ENCODE measurements around the gene CHRFAM7A.
"Not testable (repeated sequence)": the region's sequence is repeated elsewhere in the genome, so short reads cannot be mapped to it uniquely, and the experiment has no call there.

The CHRFAM7A gene

DNA sequence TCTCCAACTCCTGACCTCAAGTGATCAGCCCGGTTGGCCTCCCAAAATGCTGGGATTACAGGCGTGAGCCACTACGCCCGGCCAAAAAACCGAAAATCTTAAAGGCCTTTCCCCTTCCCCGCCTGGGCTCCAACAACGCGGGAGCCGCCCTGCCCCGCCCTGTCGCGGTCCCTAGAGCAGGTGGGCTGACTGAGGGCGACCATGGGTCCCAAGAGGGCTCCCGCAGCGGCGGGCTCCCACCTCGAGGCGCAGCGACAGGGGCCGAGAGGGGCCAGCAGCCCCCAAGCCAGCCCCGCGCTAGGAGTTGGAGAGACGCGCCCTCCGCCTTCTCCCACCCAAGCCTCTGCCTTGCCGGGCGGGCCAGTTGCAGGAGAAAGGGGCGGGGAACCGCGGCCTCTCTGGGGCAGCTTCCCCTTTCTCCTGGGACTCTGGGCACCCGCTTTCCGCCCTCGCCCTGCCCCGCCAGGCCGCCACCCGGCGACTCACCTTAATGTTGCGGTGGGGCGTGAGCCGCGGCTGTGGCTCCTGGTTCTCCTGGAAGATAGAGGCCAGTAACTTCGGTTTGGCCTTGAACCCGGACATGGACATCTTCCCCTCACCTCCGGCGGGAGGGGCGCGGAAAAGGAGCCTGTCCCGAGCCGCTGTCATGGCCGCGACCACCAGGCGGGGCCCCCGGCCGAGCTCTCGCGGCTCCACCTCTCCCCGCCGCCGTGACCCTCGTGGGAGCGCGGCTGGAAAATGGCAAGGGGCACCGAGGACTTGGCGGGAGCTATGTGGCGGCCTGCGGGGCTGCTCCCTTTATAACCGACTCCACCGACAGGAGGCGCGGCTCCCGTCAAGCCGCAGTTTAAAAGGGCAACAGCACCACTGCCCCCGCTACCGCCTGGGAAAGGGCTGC, at the start of gene CHRFAM7A:
Gene CHRFAM7A (minus strand): TSS at position 775 of the 898 bp plus-strand sequence. CDS start 10,189 bp downstream, outside the sequence.
- not testable (repeated sequence) for DNase-seq

DNA sequence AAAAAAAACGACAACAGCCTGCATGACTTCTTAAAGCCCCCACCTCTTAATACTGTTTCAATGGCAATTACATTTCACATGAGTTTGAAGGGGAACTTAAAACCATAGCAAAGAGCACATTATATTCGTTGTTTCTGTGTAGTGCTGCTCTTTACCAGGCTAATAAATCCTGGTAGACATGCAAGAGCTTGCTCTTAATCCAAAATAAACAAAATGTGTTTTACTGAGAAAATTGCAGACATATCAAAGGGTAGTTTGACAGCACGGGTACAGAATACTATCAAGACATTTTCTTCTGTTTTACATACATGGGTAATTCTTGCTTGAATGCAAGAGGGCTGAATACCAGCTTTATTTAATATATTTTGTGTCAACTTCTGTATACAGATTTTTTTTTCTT, 45.0 kb upstream of the CHRFAM7A start:
- DNase-seq: not testable (repeated sequence)

DNA sequence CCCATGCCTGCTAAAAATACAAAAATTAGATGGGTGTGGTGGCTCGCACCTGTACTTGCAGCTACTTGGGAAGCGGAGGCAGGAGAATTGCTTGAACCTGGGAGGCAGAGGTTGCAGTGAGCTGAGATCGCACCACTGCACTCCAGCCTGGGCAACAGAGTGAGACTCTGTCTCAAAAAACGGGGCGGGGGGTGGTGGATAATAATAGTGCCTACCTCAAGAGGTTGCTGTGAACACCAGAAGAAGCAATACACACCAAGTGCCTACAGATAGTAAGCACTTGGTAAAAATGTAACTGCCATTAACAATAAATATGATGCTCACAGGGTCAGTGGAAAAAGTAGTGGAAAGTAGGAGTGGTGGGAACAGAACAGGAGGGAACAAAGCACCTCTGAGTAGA, 42.5 kb upstream of the CHRFAM7A start:
- DNase-seq: not testable (repeated sequence)

DNA sequence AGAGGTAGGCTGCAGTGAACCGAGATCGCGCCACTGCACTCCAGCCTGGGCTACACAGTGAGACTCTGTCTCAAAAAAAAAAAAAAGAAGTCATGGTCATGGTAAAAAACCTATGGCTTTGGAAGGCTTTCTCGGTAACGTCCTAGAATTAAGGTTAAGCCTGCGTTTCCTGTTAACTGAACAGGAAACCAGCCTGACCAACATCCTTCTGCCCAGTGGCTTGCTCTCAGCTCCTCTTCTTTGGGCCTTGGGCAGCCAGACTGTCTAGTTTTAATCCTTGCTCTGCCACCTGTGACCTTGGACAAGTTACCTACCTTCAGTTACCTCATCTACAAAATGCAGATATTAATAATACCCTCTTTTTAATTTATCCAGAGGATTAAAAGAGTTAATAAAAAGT, 27.4 kb upstream of the CHRFAM7A start:
- DNase-seq: not testable (repeated sequence)

DNA sequence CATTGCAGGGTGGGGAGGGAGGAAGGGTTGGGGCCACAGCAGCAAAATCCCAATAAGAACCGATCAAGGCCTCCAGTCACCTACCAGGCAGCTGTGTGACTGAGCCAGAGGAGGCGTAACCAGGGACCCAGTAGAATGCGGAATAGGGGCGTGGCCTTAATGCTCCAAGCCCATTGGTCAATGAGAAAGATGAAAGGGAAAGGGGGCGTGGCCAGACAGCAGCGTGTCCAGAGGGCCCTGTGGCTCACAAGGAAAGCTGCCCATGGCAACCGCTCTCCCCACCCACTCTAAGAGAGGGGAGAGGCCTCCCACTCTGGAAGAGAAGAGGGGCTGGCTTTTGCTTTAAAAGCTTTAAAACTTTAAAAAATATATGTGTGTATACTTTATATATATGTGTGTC, 20.8 kb upstream of the CHRFAM7A start, which contains the start of gene GOLGA8R:
Gene GOLGA8R (minus strand): TSS at position 101 of the 400 bp plus-strand sequence. CDS start 98 bp downstream, at position 3.
- DNase-seq: not testable (repeated sequence)

DNA sequence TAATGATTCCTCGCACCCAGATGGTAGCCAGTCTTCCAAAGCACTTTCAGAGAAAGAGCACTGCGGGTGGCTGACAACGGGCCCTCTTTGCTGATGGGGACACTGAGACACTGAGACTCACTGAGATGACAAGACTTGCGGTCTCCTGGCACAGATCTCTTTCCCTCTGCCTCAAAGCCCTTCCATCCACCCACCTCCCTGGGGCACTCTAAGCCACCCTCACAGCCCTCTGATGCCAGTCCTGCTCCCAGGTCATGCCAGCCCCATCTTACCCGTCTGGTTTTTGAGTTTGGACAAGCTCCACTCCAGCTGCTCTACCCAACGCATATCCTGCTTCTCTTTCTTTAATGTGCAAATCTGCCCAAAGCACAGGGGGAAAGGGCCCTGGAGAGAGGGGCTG, 14.3 kb upstream of the CHRFAM7A start:
- DNase-seq: not testable (repeated sequence)

DNA sequence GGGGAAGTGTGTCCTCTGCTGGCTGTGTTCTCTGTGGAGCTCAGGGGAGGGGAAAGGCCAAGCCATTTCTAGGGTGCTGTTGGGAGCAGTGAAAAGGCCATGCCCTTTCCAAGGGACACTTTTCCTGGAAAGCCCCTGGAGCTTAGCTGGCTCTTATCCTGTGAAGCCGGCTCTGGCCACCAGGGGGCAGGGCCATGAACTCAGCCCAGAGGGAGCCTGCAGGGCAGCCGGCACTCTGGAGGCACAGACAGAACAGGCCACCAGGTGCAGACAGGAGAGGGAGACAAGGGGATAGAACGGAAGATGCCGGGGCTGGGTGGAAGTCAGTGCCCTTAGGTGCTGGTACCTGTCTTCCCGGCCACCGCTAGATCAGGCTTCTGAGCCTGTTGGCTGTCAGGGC, 5.6 kb upstream of the CHRFAM7A start:
- not testable (repeated sequence) for DNase-seq

DNA sequence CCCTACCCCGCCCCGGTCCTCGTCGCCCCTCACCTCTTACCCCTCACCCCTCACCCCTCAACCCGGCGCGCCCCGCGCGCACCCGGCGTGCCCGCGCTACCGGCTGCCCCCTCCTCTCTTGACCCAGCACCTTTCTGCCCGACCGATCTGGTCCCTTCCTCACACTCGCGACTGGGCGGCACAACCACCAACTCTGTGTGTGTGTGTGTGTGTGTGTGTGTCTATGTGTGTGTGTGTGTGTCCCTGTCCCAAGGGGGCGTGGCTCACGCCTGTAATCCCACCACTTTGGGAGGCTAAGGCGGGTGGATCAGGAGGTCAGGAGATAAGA, 288 bp upstream of the CHRFAM7A start:
- DNase-seq: not testable (repeated sequence)

DNA sequence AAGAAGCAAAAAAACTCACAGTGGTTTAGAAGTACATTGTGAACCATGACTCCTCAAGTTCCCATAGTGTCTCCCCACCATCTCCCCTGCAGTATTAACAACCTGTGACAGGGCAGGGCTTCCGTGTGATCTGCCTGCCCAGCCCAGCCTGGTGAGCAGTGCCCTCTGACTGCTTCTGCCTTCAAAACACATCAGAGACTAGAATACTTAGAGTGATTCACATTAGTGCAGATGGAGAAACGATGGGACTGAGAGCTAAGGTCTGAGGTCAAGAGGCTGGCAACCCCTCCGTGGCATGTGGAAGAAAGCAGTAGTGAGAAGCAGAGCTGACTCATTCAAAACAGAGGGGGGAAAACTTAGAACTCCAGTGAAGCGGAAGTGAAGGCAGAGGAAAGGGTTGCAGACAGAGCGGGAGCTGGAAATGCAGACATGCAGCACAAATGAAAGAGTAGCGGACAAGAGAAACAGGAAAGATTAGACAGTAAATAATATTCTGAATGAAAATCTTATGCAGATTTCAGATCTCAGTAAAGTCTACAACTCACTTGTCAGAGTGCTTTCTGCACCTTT, 6.9 kb downstream of the CHRFAM7A start:
- not testable (repeated sequence) for DNase-seq

DNA sequence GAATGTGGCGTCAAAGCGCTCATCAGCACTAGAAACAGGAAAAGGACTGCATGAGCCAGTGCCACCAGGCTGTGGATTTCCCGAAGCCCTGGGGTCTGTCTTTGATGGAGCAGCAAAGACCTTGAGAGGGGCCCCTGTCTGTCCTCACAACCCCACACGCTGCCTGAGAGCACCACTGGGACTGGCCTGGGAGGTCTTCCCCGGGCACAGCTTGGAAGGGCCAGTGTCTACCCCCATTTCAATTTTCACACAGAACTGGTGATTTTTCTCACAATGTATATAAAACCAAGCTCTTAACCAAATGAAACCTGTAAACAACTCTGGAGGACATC, 16.3 kb downstream of the CHRFAM7A start:
- not testable (repeated sequence) for DNase-seq

DNA sequence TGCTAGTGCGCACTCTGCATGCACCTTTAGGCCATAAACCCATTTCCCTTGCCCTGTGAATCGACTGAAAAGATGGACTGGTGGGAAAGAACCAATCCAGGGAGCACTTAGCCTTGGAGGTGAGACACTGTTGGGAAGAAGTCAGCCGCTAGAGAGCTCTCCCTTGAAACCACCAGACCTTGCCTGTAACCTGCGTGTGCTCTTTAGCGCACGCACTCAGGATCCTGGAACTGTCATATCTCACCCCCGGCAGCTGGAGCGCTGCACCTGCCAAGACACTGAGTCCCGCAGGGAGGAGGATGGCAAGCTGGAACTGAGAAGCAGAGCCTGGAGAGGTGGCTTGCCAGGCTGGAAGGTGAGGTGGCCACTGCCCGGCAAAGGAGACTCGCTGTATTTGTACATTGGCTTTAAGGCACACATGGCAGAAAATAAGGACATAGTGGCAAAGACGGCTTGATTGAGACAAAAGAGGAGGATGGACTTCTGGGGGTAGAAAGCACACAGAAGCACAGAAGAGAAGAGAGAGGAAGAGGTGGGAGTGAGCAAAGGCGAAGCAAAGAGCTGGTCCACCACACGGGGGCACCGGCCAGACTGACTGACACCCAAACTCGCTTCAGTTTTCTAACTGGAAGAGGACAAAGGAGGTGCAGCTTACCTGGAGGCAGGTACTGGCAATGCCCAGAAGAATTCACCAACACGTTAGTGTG, 16.8 kb downstream of the CHRFAM7A start:
- DNase-seq: not testable (repeated sequence)

DNA sequence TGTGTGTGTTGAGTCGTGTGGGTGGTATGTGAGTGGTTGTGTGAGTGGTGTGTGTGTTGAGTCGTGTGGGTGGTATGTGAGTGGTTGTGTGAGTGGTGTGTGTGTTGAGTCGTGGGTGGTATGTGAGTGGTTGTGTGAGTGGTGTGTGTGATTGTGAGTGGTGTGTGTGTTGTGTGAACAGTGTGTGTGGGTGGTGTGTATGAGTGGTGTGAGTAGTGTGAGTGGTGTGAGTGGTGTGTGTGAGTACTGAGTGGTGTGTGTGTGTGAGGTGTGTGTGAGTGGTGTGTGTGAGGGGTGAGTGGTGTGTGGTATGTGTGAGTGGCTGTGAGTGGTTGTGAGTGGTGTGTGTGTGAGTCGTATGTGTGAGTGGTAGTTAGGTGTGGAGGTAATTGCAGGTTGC, 17.5 kb downstream of the CHRFAM7A start:
- DNase-seq: not testable (repeated sequence)

DNA sequence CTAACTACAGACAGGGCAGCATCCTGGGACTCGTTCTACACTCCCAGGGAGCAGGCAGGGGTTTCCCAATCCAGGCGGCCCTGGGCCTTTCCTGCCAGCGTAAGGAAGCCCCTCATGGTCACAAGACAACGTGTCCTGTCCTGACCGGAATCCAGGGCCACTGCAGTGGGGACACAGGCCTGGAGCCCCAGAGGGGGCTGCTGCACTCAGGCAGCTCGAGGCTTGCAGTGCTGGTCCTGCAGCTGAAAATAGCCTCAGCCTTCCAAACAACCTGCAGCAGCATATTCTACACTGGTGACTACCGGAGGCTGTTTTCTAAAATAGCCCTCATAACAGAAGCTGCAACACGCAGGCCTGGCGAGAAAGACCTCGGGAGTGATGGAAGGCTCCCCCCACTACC, 18.5 kb downstream of the CHRFAM7A start:
- DNase-seq: not testable (repeated sequence)

DNA sequence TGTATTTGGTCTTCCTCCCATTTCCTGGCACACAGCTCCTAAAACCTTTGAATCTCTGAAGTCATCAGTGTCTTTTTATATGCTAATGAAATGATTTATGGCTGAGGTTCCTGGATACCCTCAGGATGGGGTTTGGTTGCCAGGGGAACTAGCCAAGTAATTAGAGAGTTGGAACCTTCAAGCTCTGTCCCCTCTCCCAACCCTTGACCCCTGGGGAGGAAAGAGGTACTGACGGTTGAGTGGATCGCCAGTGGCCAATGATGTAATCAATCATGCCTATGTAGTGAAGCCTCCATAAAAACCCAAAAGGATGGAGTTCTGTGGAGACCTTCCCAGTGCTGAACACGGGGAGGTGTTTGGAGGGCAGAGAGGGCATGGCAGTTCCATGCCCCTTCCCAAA, 25.1 kb downstream of the CHRFAM7A start:
- DNase-seq: not testable (repeated sequence)

DNA sequence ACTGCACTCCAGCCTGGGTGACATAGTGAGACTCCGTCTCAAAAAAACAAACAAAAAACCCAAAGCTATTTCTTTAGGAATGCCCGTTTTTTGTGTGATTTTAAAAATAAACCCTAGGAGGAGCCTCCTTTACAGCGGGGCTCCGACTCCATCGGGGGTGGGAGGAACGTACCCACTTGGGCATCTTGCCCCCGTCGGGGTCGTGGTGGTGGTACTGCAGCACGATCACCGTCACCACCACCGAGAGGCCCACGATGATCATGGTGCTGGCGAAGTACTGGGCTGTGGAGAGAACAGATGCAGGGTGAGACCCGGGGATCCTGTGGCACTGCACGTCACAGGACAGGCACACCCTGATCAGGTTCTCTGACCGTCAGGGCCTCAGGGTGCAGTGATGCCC, 26.1 kb downstream of the CHRFAM7A start:
- DNase-seq: not testable (repeated sequence)

DNA sequence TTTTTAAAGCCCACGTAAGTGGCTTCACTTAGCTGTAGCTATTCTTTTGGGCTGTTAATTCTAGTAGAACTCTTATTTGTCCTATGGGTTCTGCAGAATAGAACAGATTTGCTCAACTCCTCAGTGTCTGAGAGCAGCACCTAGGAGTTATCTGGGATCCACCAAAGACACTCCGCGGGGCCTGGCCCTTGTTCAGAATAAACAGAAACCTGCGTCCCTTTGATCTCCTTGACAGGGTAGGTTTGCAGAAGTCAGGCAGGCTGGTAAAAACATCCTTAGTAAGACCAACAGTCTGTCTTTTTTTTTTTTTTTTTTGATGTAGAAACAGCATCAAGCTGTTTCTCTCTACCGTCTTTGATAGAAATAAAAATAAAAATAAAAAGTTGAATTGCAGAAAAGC, 31.9 kb downstream of the CHRFAM7A start:
- DNase-seq: not testable (repeated sequence)

DNA sequence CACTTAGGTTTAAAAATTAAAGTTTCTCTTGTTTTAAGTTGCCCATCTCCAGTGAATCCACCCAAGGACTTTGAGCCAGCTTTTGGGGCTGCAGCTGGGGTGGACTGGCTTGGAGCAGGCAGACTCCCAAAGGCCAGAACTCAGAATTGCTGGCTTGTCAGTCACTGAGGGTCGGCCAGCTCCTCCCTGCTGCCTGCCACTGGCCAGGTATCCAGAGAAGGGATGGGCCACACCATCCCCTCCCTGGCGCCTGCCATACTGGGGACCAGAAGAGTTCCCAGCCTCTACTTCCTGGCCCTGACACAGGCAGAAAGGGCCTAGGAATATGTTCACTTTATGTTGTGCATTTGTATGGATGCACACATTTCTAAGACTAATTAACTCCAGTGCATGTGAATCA, 32.4 kb downstream of the CHRFAM7A start:
- not testable (repeated sequence) for DNase-seq

DNA sequence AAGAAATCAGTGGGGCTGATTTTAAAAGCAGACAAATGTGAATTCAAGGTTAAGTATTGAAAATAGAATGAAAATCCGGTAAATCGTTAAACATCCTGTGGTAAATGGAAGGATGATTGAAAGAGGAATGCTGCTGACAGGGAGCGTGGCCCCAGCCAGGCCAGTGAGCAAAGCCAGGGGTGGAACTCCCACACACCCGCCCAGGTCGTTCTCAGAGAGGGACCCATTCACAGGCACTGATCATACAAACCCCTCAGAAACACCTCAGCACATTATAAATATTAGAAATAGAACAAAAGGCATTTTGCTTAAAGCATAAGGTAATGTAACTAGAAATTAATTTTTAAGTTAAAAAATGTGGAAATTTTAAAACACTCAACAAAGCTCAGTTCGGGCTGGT, 38.3 kb downstream of the CHRFAM7A start:
- not testable (repeated sequence) for DNase-seq

DNA sequence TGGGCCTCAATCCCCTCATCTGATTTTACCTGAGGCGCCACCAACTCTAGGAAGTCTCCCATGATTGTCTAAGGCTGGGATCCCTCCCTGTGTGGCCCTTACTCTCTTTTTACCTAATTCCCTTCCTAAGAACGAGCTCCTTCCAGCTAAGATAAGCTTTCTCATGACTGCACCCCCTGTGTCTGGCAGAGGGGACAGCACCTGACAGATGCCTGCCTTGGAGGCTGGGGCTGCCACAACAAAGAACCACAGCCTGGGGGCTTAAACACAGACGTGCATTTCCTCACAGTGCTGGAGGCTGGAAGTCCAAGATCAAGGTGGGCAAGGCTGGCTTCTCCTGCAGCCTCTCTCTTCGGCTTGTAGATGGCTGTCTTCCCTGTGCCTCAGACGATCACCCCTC, 43.5 kb downstream of the CHRFAM7A start:
- not testable (repeated sequence) for DNase-seq

DNA sequence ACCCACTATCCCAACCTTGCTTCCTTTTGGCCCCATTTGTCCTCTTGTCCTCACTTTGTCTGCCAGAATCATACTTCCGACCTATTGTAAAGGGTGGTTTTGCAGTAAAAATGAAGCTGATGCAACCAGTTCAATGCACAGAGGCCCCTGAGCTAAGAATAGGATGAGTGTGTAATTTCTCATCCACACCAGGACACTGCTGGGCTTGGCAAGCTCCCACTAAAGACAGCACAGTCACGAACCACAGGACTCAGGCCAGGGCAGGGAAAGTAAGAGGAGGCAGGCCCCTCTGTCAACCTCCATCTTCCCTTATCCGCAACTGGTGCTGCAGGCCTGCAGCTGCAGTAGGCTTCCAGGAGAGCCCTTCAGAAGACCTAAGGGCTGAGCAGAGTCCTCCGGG, 56.8 kb downstream of the CHRFAM7A start:
- DNase-seq: not testable (repeated sequence)

DNA sequence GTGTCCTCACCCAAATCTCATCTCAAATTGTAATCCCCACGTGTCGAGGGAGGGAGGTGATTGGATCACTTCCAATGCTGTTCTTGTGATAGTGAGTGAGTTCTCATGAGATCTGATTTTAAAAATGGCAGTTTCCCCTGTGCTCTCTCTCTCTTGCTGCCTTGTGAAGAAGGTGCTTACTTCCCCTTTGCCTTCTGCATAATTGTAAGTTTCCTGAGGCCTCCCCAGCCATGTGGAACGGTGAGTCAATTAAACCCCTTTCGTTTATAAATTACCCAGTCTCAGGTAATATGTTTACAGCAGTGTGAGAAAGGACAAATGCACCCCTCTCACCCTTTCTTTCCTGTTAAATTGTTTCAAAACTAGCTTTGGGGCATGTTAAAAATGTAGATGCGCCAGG, 59.2 kb downstream of the CHRFAM7A start:
- DNase-seq: not testable (repeated sequence)

DNA sequence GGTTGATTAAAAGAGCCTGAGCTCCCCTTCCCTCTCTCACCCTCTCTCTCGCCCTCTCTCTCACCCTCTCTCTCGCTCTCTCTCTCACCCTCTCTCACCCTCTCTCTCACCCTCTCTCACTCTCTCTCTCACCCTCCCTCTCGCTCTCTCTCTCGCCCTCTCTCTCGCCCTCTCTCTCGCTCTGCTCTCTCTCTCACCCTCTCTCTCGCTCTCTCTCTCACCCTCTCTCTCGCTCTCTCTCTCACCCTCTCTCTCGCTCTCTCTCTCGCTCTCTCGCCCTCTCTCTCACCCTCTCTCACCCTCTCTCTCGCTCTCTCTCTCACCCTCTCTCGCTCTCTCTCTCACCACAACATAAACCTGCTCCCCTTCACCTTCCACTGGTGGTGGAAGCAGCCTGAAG, 67.2 kb downstream of the CHRFAM7A start:
- DNase-seq: not testable (repeated sequence)

DNA sequence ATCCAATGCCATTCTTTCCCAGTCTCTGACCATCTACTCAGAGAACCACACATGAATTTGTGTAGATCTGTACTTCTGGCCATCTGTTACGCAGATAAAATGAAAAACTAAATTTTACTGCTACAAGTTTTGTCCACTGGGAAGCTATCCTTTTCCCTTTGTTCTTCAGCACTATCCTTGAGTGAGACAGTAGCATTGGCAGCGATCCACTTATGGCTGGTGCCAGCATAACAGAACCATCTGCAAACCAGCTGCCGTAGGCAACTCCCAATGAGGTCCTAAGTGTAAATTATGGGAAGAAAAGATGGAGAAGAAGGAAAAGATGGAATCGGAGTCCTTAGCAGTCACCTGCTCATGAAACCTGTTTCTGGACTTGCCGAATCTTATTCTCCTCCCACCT, 72.3 kb downstream of the CHRFAM7A start:
- DNase-seq: not testable (repeated sequence)

DNA sequence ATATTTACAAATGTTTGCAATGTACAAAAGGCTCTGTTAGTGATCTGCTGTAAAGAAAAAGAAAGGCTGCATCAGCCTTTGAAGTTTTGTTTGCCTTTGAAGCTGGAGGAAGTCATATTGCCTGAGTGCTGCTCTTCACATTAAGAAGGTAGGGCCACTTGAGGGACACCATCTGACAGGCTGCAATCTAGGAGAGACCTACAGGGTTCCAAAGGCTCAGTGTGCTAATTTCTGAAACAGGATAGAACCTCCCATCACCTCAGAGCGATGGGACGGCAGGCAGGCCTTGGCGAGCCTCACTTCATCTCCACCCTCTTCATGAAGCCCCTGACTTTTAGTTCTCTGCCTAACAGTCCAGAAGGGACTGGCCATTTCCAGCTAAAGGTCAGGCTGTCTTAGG, 77.6 kb downstream of the CHRFAM7A start:
- not testable (repeated sequence) for DNase-seq

All from NCI-H524 (cell line).